OCI-LY1 (cell line): ENCODE data around the gene ENG.
A peak's percentile ranks its signal among the peaks of the same experiment; 100 is the strongest.

ENCODE experiments used
- H2AFZ ChIP-seq: fragments of 200-600 bp; sonication (generic), shearing (Covaris generic); 2 replicates; pipeline ENCODE4 v1.6.0; 2014; ENCODE audit warnings: antibody characterized with exemption, mild to moderate bottlenecking, low read length
- H3F3A ChIP-seq: fragments of 200-600 bp; sonication (generic), shearing (Covaris generic); 2 replicates; pipeline ENCODE4 v1.6.0; 2014; ENCODE audit warnings: mild to moderate bottlenecking, antibody characterized with exemption, low read length, moderate library complexity; ENCODE audit not compliant: insufficient read depth
- H3K27ac ChIP-seq: fragments of 200-600 bp; sonication (generic); 2 replicates; pipeline ENCODE4 v1.5.1; 2014; ENCODE audit warnings: low read length, mixed run types, mild to moderate bottlenecking, low read depth; ENCODE audit not compliant: poor library complexity, severe bottlenecking
- H3K27me3 ChIP-seq: fragments of 200-600 bp; sonication (generic); 2 replicates; pipeline ENCODE4 v1.6.0; 2014; ENCODE audit warnings: antibody characterized with exemption, mild to moderate bottlenecking, low read length, moderate library complexity; ENCODE audit not compliant: insufficient read depth
- H3K36me3 ChIP-seq: fragments of 200-600 bp; sonication (generic); 2 replicates; pipeline ENCODE4 v1.6.1; 2014; ENCODE audit warnings: mild to moderate bottlenecking, antibody characterized with exemption, low read length, moderate library complexity, mixed read lengths; ENCODE audit not compliant: insufficient read depth
- H3K4me1 ChIP-seq: fragments of 200-600 bp; sonication (generic); 2 replicates; pipeline ENCODE4 v1.5.1; 2014; ENCODE audit warnings: mild to moderate bottlenecking, low read length, moderate library complexity; ENCODE audit not compliant: insufficient read depth, severe bottlenecking
- H3K4me2 ChIP-seq: fragments of 200-600 bp; sonication (generic), shearing (Covaris generic); 2 replicates; pipeline ENCODE4 v1.6.1; 2014; ENCODE audit warnings: low read length
- H3K4me3 ChIP-seq: fragments of 200-600 bp; sonication (generic); 2 replicates; pipeline ENCODE4 v1.5.1; 2014; ENCODE audit warnings: low read length, low read depth, mild to moderate bottlenecking, mixed read lengths; ENCODE audit not compliant: poor library complexity, severe bottlenecking
- H3K79me2 ChIP-seq: fragments of 200-600 bp; shearing (Covaris generic); 2 replicates; pipeline ENCODE4 v1.6.1; 2016; ENCODE audit warnings: mixed run types, low read length, mixed read lengths; ENCODE audit not compliant: insufficient read depth
- H3K9ac ChIP-seq: fragments of 200-600 bp; sonication (generic), shearing (Covaris generic); 2 replicates; pipeline ENCODE4 v1.6.1; 2014; ENCODE audit warnings: mild to moderate bottlenecking, low read length, mixed read lengths
- H3K9me2 ChIP-seq: fragments of 200-600 bp; sonication (generic), shearing (Covaris generic); 2 replicates; pipeline ENCODE4 v1.6.1; 2014; ENCODE audit warnings: low read depth, mild to moderate bottlenecking, low read length, mixed read lengths
- H3K9me3 ChIP-seq: fragments of 200-600 bp; shearing (Covaris generic); 2 replicates; pipeline ENCODE4 v1.6.1; 2014; ENCODE audit warnings: low read length, mixed read lengths
- H4K20me1 ChIP-seq: fragments of 200-600 bp; sonication (generic), shearing (Covaris generic); 2 replicates; pipeline ENCODE4 v1.6.0; 2016; ENCODE audit warnings: mild to moderate bottlenecking, low read length; ENCODE audit not compliant: insufficient read depth
- EZH2 ChIP-seq: fragments of 200-600 bp; sonication (generic), shearing (Covaris generic); IDR thresholded peaks from 2 replicates; pipeline ENCODE4 v1.8.0; 2017; ENCODE audit warnings: borderline replicate concordance, mixed run types, mild to moderate bottlenecking, antibody characterized with exemption, low read length, moderate library complexity, mixed read lengths
- TF ChIP-seq, protein P1 (sequence below): fragments of 200-600 bp; sonication (generic), shearing (Covaris generic); IDR thresholded peaks from 2 replicates; pipeline ENCODE4 v1.5.1; 2017; ENCODE audit warnings: mild to moderate bottlenecking, antibody characterized with exemption, low read length, moderate library complexity, mixed read lengths

The ENG gene

DNA sequence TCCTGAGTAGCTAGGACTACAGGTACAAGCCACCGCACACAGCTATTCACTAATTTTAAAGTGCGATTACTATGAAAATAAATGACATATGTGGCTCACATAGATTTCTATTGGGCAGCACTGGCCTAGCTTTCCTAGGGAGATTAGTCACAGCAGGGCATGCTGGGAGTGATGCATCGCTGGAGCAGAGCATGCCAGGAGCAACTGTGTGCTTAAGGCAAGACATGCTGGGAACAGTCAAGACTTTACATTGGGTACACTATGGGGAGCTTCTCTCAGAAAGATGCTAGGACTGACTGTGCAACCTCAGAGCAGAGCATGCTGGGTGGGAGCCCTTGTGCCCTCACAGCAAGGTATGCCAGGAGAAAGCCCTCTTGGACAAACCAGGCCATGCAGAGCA, 35.6 kb upstream of the ENG start:
- Histone ChIP-seq H3K9ac (no peak overlapping the region), H3F3A (no peaks in the 10 kb centered on the region; the same call in 1 of the 2 replicates), H3K79me2 (no peaks in the 10 kb centered on the region), H4K20me1 (no peaks in the 10 kb centered on the region), H3K9me2 (no peaks in the 10 kb centered on the region), H3K9me3 (peaks cover 8% of the 10 kb centered on the region; the same call in 1 of the 2 replicates), H3K27ac (no peak overlapping the region), H2AFZ (no peak overlapping the region), H3K4me1 (peaks cover 14% of the 10 kb centered on the region), H3K36me3 (peaks cover 74% of the 10 kb centered on the region), H3K27me3 (no peaks in the 10 kb centered on the region), H3K4me3 (no peak overlapping the region), H3K4me2 (no peak overlapping the region)
- TF ChIP-seq EZH2, result no peak
- TF ChIP-seq, protein P1, sequence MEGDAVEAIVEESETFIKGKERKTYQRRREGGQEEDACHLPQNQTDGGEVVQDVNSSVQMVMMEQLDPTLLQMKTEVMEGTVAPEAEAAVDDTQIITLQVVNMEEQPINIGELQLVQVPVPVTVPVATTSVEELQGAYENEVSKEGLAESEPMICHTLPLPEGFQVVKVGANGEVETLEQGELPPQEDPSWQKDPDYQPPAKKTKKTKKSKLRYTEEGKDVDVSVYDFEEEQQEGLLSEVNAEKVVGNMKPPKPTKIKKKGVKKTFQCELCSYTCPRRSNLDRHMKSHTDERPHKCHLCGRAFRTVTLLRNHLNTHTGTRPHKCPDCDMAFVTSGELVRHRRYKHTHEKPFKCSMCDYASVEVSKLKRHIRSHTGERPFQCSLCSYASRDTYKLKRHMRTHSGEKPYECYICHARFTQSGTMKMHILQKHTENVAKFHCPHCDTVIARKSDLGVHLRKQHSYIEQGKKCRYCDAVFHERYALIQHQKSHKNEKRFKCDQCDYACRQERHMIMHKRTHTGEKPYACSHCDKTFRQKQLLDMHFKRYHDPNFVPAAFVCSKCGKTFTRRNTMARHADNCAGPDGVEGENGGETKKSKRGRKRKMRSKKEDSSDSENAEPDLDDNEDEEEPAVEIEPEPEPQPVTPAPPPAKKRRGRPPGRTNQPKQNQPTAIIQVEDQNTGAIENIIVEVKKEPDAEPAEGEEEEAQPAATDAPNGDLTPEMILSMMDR, result no peak

DNA sequence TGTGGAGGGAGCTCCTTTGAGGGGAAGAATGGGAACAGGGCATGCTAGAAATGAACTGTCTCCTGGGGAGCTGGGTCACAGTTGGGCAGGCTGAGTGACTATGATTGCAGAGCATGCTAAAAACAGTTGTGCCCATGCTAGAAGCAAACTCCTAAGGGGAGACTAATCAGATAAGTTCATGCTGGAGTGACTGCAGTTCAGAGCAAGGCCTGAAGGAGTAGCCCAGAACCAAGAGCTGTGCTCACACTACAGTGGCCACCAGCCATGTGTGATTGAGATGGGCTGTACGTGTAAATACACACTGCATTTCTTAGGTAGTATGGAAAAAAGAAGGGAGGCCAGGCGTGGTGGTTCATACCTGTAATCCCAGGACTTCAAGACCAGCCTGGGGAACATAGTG, 33.3 kb upstream of the ENG start:
- Histone ChIP-seq H3K27me3 (no peaks in the 10 kb centered on the region), H3K27ac (no peak overlapping the region)

DNA sequence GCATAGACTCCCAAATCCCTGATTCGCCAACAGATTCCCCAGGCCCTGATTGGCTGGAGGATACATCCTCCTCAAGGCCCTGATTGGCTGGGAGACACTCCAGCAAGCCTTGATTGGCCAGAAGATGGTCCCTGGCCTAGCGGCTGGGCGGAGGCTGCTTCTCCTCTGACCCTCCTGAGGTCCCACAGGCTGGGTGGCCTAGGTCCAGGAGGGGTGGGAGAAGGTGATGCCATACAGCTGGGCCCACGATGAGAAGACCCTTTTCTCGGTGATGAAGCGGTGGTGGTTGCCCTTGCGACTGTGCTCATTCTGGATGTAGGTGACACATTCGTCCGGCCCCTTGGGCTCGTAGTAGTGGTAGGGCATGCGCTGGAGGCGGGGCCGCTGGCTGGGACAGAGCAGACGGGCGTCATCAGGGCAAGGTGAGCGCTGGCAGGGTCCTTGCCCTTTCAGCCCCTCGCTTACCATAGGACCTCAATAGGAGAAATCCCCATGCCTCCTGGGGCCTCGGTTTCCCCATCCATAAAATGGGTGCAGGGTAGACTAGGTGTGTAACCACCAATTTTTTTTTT, 32.0 kb upstream of the ENG start:
- Histone ChIP-seq H3K9ac (no peak overlapping the region), H3K4me3 (no peak overlapping the region), H3K36me3 (peaks cover 42% of the 10 kb centered on the region), H3K9me2 (no peaks in the 10 kb centered on the region), H3K79me2 (no peaks in the 10 kb centered on the region), H3K9me3 (no peaks in the 10 kb centered on the region), H3K27ac (no peak overlapping the region), H3K4me2 (no peak overlapping the region), H3K4me1 (peaks cover 28% of the 10 kb centered on the region), H2AFZ (no peak overlapping the region), H3K27me3 (no peaks in the 10 kb centered on the region), H4K20me1 (no peaks in the 10 kb centered on the region), H3F3A (no peaks in the 10 kb centered on the region)
- no peak for TF ChIP-seq EZH2
- TF ChIP-seq, protein P1, result no peak

More for the DNA sequence above, 33.3 kb upstream of the ENG start:
- Histone ChIP-seq H4K20me1 (no peaks in the 10 kb centered on the region), H3K9me3 (peaks cover under 1% of the 10 kb centered on the region; the same call in 1 of the 2 replicates), H3K4me1 (peaks cover 28% of the 10 kb centered on the region), H3K9me2 (no peaks in the 10 kb centered on the region), H3K9ac (no peak overlapping the region), H3K4me2 (no peak overlapping the region), H3K36me3 (peaks cover 52% of the 10 kb centered on the region), H2AFZ (no peak overlapping the region), H3K4me3 (no peak overlapping the region), H3K79me2 (no peaks in the 10 kb centered on the region), H3F3A (no peaks in the 10 kb centered on the region; the same call in 1 of the 2 replicates)
- TF ChIP-seq, protein P1, result peak; percentile 18; the same call in 1 of the 2 replicates
- TF ChIP-seq EZH2, result no peak
